ENCODE results near the gene RAB3GAP1. TPM values are rescaled to one million over a fixed set of nuclear protein-coding genes. Genes with fewer than 3 reads are reported as not detected.

RAB3GAP1 gene
- total RNA-seq, 1 donor from 2014 or later: 26.6 TPM

GRCh38 chr2:135186054-135186453, 134.0 kb downstream of the RAB3GAP1 start:
- intact Hi-C loops (cut with micrococcal nuclease): no loop called here
- peaks cover 3% of the 10 kb centered on the region for H3K36me3 Mint-ChIP-seq (ENCODE audit: low read depth)
- H3K9me3 Mint-ChIP-seq: peaks cover 25% of the 10 kb centered on the region
- no peaks in the 10 kb centered on the region for H3K27me3 Mint-ChIP-seq (ENCODE audit: low read depth)
- no peak for DNase-seq (ENCODE audit: low spot score)
- H3K4me1 Mint-ChIP-seq (ENCODE audit: low read depth): no peaks in the 10 kb centered on the region
- no peak overlapping the region for H3K27ac Mint-ChIP-seq
- no peak overlapping the region for H3K4me3 Mint-ChIP-seq (ENCODE audit: low read depth)

- no peaks in the 10 kb centered on the region for H3K27me3 Mint-ChIP-seq (ENCODE audit: low read depth)
- peaks cover 3% of the 10 kb centered on the region for H3K36me3 Mint-ChIP-seq (ENCODE audit: low read depth)
- intact Hi-C loops (cut with micrococcal nuclease): no loop called here
- no peak overlapping the region for H3K27ac Mint-ChIP-seq
- DNase-seq (ENCODE audit: low spot score): no peak
- no peaks in the 10 kb centered on the region for H3K4me1 Mint-ChIP-seq (ENCODE audit: low read depth)
- H3K4me3 Mint-ChIP-seq (ENCODE audit: low read depth): no peak overlapping the region
- H3K9me3 Mint-ChIP-seq: peaks cover 27% of the 10 kb centered on the region
These were observed 135.2 kb downstream of the RAB3GAP1 start for GRCh38 chr2:135187270-135187669.

- no peaks in the 10 kb centered on the region for H3K4me1 Mint-ChIP-seq (ENCODE audit: low read depth)
- H3K27me3 Mint-ChIP-seq (ENCODE audit: low read depth): no peaks in the 10 kb centered on the region
- no peak overlapping the region for H3K4me3 Mint-ChIP-seq (ENCODE audit: low read depth)
- intact Hi-C loops (cut with micrococcal nuclease): no loop called here
- DNase-seq (ENCODE audit: low spot score): no peak
- peaks cover 3% of the 10 kb centered on the region for H3K36me3 Mint-ChIP-seq (ENCODE audit: low read depth)
- H3K9me3 Mint-ChIP-seq: peaks cover 27% of the 10 kb centered on the region
- no peak overlapping the region for H3K27ac Mint-ChIP-seq
These were observed 137.1 kb downstream of the RAB3GAP1 start for GRCh38 chr2:135189148-135189547.

GRCh38 chr2:135190799-135191198, 138.7 kb downstream of the RAB3GAP1 start:
- Mint-ChIP-seq H3K4me1 (ENCODE audit: low read depth) (no peaks in the 10 kb centered on the region), H3K4me3 (ENCODE audit: low read depth) (no peak overlapping the region), H3K9me3 (peaks cover 27% of the 10 kb centered on the region), H3K27me3 (ENCODE audit: low read depth) (no peaks in the 10 kb centered on the region), H3K27ac (no peak overlapping the region), H3K36me3 (ENCODE audit: low read depth) (peaks cover 3% of the 10 kb centered on the region)
- no peak for DNase-seq (ENCODE audit: low spot score)
- intact Hi-C loops (cut with micrococcal nuclease): no loop called here

- no peaks in the 10 kb centered on the region for H3K27me3 Mint-ChIP-seq (ENCODE audit: low read depth)
- no peak overlapping the region for H3K27ac Mint-ChIP-seq
- no peaks in the 10 kb centered on the region for H3K9me3 Mint-ChIP-seq
- intact Hi-C loops (cut with micrococcal nuclease): no loop called here
- no peaks in the 10 kb centered on the region for H3K36me3 Mint-ChIP-seq (ENCODE audit: low read depth)
- H3K4me1 Mint-ChIP-seq (ENCODE audit: low read depth): no peaks in the 10 kb centered on the region
- DNase-seq (ENCODE audit: low spot score): no peak
- H3K4me3 Mint-ChIP-seq (ENCODE audit: low read depth): no peak overlapping the region
These were observed 146.4 kb downstream of the RAB3GAP1 start for GRCh38 chr2:135198481-135198880.

- Mint-ChIP-seq H3K36me3 (ENCODE audit: low read depth) (no peaks in the 10 kb centered on the region), H3K4me1 (ENCODE audit: low read depth) (no peaks in the 10 kb centered on the region), H3K9me3 (no peaks in the 10 kb centered on the region), H3K27me3 (ENCODE audit: low read depth) (no peaks in the 10 kb centered on the region), H3K4me3 (ENCODE audit: low read depth) (no peak overlapping the region), H3K27ac (no peak overlapping the region)
- DNase-seq (ENCODE audit: low spot score): no peak
- intact Hi-C loops (cut with micrococcal nuclease): no loop called here
These were observed 150.7 kb downstream of the RAB3GAP1 start for GRCh38 chr2:135202751-135203150.

- Mint-ChIP-seq H3K9me3 (no peaks in the 10 kb centered on the region), H3K36me3 (ENCODE audit: low read depth) (no peaks in the 10 kb centered on the region), H3K27ac (no peak overlapping the region), H3K4me3 (ENCODE audit: low read depth) (no peak overlapping the region), H3K27me3 (ENCODE audit: low read depth) (no peaks in the 10 kb centered on the region), H3K4me1 (ENCODE audit: low read depth) (no peaks in the 10 kb centered on the region)
- intact Hi-C loops (cut with micrococcal nuclease): no loop called here
- DNase-seq (ENCODE audit: low spot score): no peak
These were observed 151.9 kb downstream of the RAB3GAP1 start for GRCh38 chr2:135203944-135204343.

GRCh38 chr2:135208016-135208415, 155.9 kb downstream of the RAB3GAP1 start:
- Mint-ChIP-seq H3K4me3 (ENCODE audit: low read depth) (no peak overlapping the region), H3K27me3 (ENCODE audit: low read depth) (no peaks in the 10 kb centered on the region), H3K36me3 (ENCODE audit: low read depth) (no peaks in the 10 kb centered on the region), H3K9me3 (no peaks in the 10 kb centered on the region), H3K4me1 (ENCODE audit: low read depth) (no peaks in the 10 kb centered on the region), H3K27ac (no peak overlapping the region)
- DNase-seq (ENCODE audit: low spot score): no peak
- intact Hi-C loops (cut with micrococcal nuclease): no loop called here

- Mint-ChIP-seq H3K9me3 (no peaks in the 10 kb centered on the region), H3K36me3 (ENCODE audit: low read depth) (no peaks in the 10 kb centered on the region), H3K4me3 (ENCODE audit: low read depth) (no peak overlapping the region), H3K4me1 (ENCODE audit: low read depth) (no peaks in the 10 kb centered on the region), H3K27ac (no peak overlapping the region), H3K27me3 (ENCODE audit: low read depth) (no peaks in the 10 kb centered on the region)
- no peak for DNase-seq (ENCODE audit: low spot score)
- intact Hi-C loops (cut with micrococcal nuclease): no loop called here
These were observed 160.7 kb downstream of the RAB3GAP1 start for GRCh38 chr2:135212757-135213156.

- Mint-ChIP-seq H3K4me3 (ENCODE audit: low read depth) (no peak overlapping the region), H3K27me3 (ENCODE audit: low read depth) (no peaks in the 10 kb centered on the region), H3K4me1 (ENCODE audit: low read depth) (no peaks in the 10 kb centered on the region), H3K36me3 (ENCODE audit: low read depth) (no peaks in the 10 kb centered on the region), H3K27ac (no peak overlapping the region), H3K9me3 (no peaks in the 10 kb centered on the region)
- DNase-seq (ENCODE audit: low spot score): no peak
- intact Hi-C loops (cut with micrococcal nuclease): no loop called here
These were observed 166.3 kb downstream of the RAB3GAP1 start for GRCh38 chr2:135218426-135218825.

GRCh38 chr2:135219226-135219625, 167.1 kb downstream of the RAB3GAP1 start:
- H3K36me3 Mint-ChIP-seq (ENCODE audit: low read depth): no peaks in the 10 kb centered on the region
- no peak overlapping the region for H3K4me3 Mint-ChIP-seq (ENCODE audit: low read depth)
- H3K27ac Mint-ChIP-seq: no peak overlapping the region
- H3K27me3 Mint-ChIP-seq (ENCODE audit: low read depth): no peaks in the 10 kb centered on the region
- H3K9me3 Mint-ChIP-seq: no peaks in the 10 kb centered on the region
- intact Hi-C loops (cut with micrococcal nuclease): no loop called here
- no peaks in the 10 kb centered on the region for H3K4me1 Mint-ChIP-seq (ENCODE audit: low read depth)
- no peak for DNase-seq (ENCODE audit: low spot score)

Other genes with a start within 250 kb of the RAB3GAP1 start
- gene ACMSD, start 213.7 kb upstream of the RAB3GAP1 start, total RNA-seq: not detected in 2 replicates
- gene CCNT2, start 133.5 kb upstream of the RAB3GAP1 start, total RNA-seq: 39.2 and 41.0 TPM in 2 replicates
- not detected in 2 replicates for gene MAP3K19, start 4.8 kb upstream of the RAB3GAP1 start, total RNA-seq